HG02981 (cell line): ENCODE data around the gene LRRC63.
"Not testable (repeated sequence)": the region's sequence is repeated elsewhere in the genome, so short reads cannot be mapped to it uniquely, and the experiment has no call there.

ENCODE experiments used
- ATAC-seq: cut with Tn5 transposase; IDR thresholded peaks from one replicate; pipeline ENCODE4 v1.9.1; 2021; ENCODE audit warnings: mild to moderate bottlenecking, moderate library complexity; ENCODE audit not compliant: unreplicated experiment

The LRRC63 gene

GRCh38 chr13:46235286-46235685 is 23.6 kb downstream of the LRRC63 start:
- ATAC-seq = no peak

GRCh38 chr13:46265292-46265691 is 53.6 kb downstream of the LRRC63 start:
- ATAC-seq = no peak

GRCh38 chr13:46267166-46267565 is 55.4 kb downstream of the LRRC63 start:
- ATAC-seq = no peak

GRCh38 chr13:46270416-46270815 is 58.7 kb downstream of the LRRC63 start:
- ATAC-seq = no peak

GRCh38 chr13:46274094-46274698 is 62.5 kb downstream of the LRRC63 start:
- no peak for ATAC-seq

DNA sequence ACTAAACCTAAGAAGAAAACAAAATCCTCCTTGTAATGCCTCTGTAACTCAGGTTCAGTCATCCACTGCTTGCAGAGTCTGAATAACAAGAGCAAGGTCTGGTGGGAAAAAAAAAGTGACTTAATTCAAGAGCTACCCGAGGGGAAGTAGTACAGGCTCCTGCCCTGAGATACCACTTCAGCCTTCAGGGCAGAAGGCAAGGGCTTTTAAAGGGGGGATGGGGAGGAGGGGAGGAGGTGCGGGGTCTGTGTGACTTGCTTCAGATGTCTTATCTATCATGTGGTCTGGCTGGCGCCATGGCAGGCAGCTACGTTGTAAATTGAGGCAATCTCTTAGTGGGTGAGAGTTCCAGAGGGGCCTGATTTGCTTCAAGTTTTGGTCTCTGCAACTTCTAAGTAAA is 66.7 kb downstream of the LRRC63 start:
- no peak for ATAC-seq

DNA sequence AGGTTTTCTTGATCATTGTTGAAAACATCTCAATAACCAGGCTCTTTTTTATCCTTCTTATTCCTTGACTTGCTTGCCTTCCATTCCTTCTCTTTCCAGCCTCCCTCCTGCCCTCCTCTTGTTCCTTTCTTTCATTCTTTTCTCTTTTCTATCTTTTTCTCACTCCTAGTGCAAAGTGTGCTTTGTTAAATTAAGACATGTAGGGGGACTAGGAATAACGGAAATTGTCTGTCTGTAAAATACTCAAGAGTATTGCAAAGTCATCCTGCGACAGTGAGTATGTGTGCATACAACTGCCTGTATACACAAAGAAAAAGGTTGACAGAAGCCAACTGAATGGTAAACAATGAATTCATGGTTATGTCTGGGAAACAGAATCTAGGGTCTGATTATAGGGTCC is 70.1 kb downstream of the LRRC63 start:
- no peak for ATAC-seq

DNA sequence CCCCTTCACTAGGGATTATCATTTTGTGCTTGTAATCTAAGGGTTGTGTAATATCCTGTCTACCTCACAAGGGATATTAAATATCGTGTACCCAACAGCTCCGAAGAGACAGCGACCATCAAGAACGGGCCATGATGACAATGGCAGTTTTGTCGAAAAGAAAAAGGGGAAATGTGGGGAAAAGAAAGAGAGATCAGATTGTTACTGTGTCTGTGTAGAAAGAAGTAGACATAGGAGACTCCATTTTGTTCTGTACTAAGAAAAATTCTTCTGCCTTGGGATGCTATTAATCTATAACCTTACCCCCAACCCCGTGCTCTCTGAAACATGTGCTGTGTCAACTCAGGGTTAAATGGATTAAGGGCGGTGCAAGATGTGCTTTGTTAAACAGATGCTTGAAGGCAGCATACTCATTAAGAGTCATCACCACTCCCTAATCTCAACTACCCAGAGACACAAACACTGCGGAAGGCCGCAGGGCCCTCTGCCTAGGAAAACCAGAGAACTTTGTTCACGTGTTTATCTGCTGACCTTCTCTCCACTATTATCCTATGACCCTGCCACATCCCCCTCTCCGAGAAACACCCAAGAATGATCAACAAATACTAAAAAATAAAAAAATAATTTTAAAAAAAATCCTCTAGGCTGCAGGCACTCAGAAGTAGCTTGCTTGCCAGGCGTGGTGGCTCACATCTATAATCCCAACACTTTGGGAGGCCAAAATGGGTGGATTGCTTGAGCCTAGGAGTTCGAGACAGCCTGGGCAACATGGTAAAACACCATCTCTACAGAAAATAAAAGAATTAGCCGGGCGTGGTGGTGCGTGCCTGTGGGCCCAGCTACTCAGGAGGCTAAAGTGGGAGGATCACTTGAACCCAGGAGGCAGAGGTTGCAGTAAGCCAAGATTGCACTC is 72.4 kb downstream of the LRRC63 start:
- ATAC-seq = not testable (repeated sequence)

DNA sequence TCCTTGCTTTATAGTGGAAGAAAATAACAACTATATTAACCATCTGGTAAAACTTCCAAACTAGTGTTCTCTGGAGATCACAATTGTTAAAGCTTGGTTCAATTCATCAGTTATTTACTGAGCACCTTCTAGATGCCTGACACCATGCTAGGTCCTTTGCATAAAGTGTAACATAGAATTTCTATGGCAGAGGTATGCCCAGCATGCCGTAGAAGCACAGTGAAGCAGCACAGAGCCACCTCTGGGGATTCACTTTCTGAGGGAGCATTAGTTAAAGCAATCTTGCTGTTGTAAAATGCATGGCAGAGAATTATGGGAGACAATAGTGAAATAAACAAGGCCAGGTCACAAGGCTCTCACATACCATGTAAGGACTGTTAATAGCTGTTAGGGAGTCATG is 75.2 kb downstream of the LRRC63 start:
- ATAC-seq = no peak

GRCh38 chr13:46288570-46289259 is 77.0 kb downstream of the LRRC63 start:
- ATAC-seq = peak; percentile 57

DNA sequence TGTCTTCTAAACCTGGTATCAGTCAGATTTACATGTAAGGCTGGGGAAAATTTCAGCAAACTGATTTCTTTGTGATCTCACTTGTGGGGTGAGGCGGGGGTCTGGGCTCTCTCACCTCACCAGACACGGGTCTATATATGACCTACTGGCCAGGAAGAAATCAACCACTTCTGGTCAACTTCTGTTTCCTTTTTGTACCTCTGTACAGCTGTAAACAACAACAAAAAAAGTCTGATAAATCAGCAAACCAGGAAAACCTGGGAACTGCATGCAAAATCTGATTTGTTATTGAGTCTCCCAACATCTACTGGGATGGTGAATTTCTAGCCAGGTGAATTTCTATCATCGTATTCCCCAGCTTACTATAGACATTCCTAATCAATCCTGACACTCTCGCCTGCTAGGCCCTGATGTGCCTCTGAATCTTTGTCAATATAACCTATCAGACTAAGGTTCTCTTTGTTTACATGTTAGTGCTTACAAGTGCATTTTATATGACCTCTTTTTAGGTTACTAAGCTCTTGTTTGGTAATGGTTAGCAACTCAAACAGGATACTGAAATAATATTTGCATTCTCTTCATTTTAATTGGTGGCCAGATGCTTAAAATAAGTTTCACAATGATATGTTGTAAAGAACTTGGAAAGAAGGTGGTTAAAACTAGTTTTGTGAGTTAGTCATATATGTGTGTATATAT is 77.7 kb downstream of the LRRC63 start:
- peak; percentile 26 for ATAC-seq

DNA sequence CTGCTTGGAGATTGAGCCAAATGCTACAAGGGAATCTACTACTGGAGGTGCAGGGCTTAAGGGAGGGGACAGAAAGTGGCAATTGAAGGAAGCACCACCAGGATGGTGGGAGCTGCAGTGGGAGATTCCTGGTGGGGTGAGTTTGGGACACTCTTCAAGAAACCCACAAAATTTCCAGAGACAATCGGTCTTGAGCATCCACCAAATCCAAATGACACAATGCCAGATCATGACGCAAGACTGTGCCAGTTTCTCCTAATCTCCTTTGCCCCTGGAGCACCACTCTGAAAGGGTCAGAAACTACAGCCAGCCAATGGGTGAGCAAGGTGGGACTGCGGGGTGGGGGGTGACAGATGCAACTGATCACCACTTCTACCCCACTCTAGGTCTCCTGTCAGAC is 78.7 kb downstream of the LRRC63 start:
- no peak for ATAC-seq

DNA sequence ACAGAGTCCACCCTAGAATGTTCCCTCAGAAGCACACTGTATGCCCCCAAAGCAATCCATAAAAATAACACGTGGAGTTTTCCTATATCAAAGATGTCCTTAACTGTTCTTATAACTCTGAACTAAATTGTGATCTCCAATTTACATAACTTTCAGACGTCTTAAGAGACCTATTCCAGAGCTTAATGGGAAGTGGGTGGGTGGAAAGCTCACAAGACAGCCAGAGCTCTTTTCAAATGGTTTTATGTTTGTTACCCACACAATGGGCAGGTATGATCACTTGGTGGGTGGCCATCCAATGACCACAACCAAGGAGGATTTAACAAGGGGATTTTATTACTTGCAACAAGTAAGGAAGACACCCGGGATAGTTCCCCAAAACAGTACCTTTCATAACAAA is 81.7 kb downstream of the LRRC63 start:
- ATAC-seq = no peak

DNA sequence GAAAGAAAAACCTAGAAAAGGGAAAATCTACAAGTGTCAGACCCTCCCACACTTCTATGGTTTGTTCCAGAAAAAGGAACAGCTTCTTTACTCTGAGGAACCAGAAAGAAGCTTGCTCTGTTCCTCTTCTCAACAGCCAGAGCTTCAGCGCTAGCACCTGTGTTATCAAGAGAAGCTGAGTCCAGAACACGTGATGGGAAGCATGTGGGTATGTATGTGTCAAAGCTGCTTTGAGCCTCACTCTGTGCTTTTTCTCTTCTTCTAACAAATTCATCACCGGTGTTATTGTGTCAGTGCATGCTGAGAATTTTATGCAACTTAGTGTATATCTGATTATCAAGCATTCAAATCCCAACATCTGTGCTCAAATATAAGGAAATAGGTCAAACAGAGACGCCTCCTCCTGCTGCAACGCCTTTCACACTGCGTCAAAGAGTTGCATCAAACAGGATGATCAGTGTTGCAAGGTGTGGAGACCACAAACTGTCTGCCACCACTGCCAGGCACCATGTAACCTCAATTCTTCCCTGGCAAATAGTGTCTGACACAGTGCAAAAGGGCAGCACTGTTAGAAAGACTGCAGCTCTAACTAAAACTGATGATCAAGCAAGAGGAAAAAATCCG is 83.9 kb downstream of the LRRC63 start:
- ATAC-seq = no peak

- ATAC-seq = no peak
These were observed 84.5 kb downstream of the LRRC63 start for GRCh38 chr13:46296115-46296822.

DNA sequence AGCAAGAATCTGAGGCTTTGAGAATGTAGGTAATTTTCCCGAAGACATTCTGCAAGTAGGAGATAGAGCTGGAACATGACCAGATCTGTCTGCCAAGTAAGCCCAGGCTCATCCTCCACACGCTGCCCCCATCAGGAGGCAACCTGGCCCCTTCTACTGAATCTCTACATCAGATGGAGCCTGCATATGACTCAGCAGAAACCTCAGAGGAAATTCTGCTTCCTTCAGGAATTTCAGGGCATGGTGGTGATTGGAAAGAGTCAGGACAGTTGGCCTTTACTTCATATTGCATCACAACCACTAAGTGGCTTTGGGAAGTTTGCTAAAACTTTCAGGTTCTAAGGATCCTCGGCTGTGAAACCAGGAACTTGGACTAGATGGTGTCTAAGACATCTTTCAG is 85.2 kb downstream of the LRRC63 start:
- no peak for ATAC-seq

DNA sequence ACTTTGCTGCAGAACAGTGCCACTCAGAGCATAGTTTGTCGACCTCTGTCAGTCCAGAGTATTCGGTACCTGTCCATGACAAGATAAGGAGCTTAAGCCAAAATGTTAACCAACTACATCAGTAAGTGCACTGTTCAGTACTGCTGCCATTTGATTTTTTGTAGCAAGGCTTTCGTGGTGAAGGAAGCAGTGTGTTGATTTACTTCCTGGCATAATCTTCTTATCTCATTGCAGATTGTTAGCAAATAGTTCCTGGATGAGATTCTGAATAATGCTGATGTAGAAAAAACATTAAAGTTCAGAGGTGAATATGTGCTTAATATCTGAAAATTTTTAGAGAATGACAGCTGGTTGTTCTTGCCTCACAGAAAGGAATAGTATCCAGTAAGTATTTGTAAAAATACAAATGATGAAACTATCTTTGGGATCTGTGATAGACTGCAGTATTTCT is 85.7 kb downstream of the LRRC63 start:
- ATAC-seq = no peak

DNA sequence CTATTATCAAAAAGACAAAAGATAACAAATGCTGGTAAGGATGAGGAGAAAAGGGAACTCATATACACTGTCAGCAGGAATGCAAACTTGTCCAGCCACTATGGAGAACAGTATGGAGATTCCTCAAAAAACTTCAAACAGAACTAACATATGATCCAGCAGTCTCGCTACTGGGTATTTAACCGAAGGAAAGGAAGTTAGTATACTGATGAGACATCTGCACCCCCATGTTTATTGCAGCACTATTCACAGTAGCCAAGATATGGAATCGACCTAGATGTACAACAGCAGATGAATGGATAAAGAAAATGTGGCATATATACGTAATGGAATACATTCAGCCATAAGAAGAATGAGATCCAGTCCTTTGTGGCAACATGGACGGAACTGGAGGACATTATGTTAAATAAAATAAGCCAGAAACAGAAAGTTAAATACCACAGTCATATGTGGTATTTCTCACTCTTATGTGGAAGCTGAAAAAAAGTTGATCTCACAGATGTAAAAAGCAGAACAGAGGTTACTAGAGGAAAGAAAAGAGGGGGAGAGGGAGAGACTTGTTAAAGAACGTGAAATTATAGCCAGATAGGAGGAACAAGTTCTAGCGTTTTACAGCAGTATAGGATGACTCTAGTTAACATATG is 92.1 kb downstream of the LRRC63 start:
- no peak for ATAC-seq

- no peak for ATAC-seq
These were observed 92.8 kb downstream of the LRRC63 start for GRCh38 chr13:46304546-46304945.

GRCh38 chr13:46307554-46307953 is 95.8 kb downstream of the LRRC63 start:
- no peak for ATAC-seq
